NCI-H2196 (cell line): ENCODE results near the gene OMP.
"Not testable (repeated sequence)": the region's sequence is repeated elsewhere in the genome, so short reads cannot be mapped to it uniquely, and the experiment has no call there.

Experiments used
- DNase-seq: peaks from one replicate; lab custom pipeline; 2025; ENCODE audit not compliant: unreplicated experiment; lab: John Stamatoyannopoulos, UW

OMP gene

GRCh38 chr11:77102246-77103210 lies at the start of gene OMP:
Gene OMP, plus strand, starts transcription at chr11:77102840. Its CDS starts 0 bp downstream, at chr11:77102840.
- no peak for DNase-seq

GRCh38 chr11:77053217-77054015 lies 49.2 kb upstream of the OMP start:
- DNase-seq: no peak

- DNase-seq: no peak
These were observed 48.6 kb upstream of the OMP start for GRCh38 chr11:77054084-77054483.

GRCh38 chr11:77055101-77055561 lies 47.5 kb upstream of the OMP start:
- no peak for DNase-seq

GRCh38 chr11:77055913-77056312 lies 46.7 kb upstream of the OMP start:
- DNase-seq: no peak

- no peak for DNase-seq
These were observed 45.7 kb upstream of the OMP start for GRCh38 chr11:77056814-77057402.

GRCh38 chr11:77057938-77058474 lies 44.6 kb upstream of the OMP start:
- no peak for DNase-seq

GRCh38 chr11:77058900-77059299 lies 43.7 kb upstream of the OMP start:
- DNase-seq: no peak

- DNase-seq: no peak
These were observed 42.8 kb upstream of the OMP start for GRCh38 chr11:77059806-77060205.

GRCh38 chr11:77060234-77060633 lies 42.4 kb upstream of the OMP start:
- no peak for DNase-seq

- not testable (repeated sequence) for DNase-seq
These were observed 41.4 kb upstream of the OMP start for GRCh38 chr11:77061258-77061657.

GRCh38 chr11:77062924-77063323 lies 39.7 kb upstream of the OMP start:
- no peak for DNase-seq

- no peak for DNase-seq
These were observed 39.2 kb upstream of the OMP start for GRCh38 chr11:77063407-77063806.

- DNase-seq: no peak
These were observed 38.8 kb upstream of the OMP start for GRCh38 chr11:77063861-77064260.

GRCh38 chr11:77064648-77065217 lies 37.9 kb upstream of the OMP start:
- no peak for DNase-seq

GRCh38 chr11:77065878-77066228 lies 36.8 kb upstream of the OMP start:
- no peak for DNase-seq

- DNase-seq: peak; percentile 93
These were observed 36.2 kb upstream of the OMP start, which contains the start of gene CAPN5 for GRCh38 chr11:77066229-77067042. Gene CAPN5, plus strand, starts transcription at chr11:77066971. Its CDS starts 17,916 bp downstream, at chr11:77084887.

- DNase-seq: no peak
These were observed 34.7 kb upstream of the OMP start for GRCh38 chr11:77067861-77068443.
